Measurements from ENCODE around the gene NTSR1.
A peak's percentile ranks its signal among the peaks of the same experiment; 100 is the strongest.

Gene NTSR1

DNA sequence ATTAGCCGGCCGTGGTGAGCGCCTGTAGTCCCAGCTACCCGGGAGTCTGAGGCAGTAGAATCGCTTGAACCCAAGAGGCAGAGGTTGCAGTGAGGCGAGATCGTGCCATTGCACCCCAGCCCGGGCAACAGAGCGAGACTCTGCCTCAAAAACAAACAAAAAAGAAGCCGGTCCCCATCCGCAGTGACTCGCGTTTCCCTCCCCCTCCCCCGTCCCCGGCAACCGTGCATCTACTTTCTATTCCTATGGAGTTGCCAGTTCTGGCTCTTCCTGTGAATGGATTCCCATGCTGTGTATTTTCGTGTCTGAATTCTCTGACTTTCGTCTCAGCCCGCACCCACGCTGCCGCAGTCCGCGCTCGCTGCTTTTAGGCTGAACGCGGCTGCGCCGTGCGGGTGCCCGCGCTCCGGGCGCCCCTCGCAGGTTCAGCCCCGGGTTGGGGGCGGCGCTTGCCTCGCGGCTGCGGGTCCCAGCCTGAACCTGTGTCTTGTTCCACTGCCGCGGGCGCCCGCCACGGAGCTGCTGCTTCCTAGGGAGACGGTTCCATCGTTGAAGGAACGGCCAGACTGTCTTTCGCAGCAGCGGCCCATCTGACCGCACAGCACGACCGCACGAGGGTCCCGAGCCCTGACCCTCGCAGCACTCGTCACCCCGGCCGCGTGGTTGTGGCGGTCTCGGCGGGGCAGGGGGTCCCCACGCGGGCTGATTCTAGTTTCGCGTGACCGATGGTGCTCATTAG lies 86.6 kb downstream of the NTSR1 start:
- no peaks in the 10 kb centered on the region for H3K27me3 ChIP-seq (ENCODE audit: insufficient read depth, low read depth, severe bottlenecking)
- H3K27ac ChIP-seq: peak overlapping the region; percentile 91
- TF ChIP-seq CTCF (IDR thresholded peaks at IDR 0.05; ENCODE audit: low read depth, low read length): no peak
- peak; percentile 76 for DNase-seq
- peaks cover 32% of the 10 kb centered on the region for H3K36me3 ChIP-seq
- H3K4me3 ChIP-seq (ENCODE audit: low read depth, low read length): peak overlapping the region; percentile 78
- H3K9me3 ChIP-seq (ENCODE audit: severe bottlenecking): no peaks in the 10 kb centered on the region

GRCh38 chr20:62796699-62797491 lies 88.3 kb downstream of the NTSR1 start:
- H3K9me3 ChIP-seq (ENCODE audit: severe bottlenecking): no peaks in the 10 kb centered on the region
- H3K36me3 ChIP-seq: peaks cover 44% of the 10 kb centered on the region
- DNase-seq: no peak
- H3K4me3 ChIP-seq (ENCODE audit: low read depth, low read length): peak overlapping the region; percentile 50
- TF ChIP-seq CTCF (IDR thresholded peaks at IDR 0.05; ENCODE audit: low read depth, low read length): no peak
- no peaks in the 10 kb centered on the region for H3K27me3 ChIP-seq (ENCODE audit: insufficient read depth, low read depth, severe bottlenecking)
- H3K27ac ChIP-seq: peak overlapping the region; percentile 91

DNA sequence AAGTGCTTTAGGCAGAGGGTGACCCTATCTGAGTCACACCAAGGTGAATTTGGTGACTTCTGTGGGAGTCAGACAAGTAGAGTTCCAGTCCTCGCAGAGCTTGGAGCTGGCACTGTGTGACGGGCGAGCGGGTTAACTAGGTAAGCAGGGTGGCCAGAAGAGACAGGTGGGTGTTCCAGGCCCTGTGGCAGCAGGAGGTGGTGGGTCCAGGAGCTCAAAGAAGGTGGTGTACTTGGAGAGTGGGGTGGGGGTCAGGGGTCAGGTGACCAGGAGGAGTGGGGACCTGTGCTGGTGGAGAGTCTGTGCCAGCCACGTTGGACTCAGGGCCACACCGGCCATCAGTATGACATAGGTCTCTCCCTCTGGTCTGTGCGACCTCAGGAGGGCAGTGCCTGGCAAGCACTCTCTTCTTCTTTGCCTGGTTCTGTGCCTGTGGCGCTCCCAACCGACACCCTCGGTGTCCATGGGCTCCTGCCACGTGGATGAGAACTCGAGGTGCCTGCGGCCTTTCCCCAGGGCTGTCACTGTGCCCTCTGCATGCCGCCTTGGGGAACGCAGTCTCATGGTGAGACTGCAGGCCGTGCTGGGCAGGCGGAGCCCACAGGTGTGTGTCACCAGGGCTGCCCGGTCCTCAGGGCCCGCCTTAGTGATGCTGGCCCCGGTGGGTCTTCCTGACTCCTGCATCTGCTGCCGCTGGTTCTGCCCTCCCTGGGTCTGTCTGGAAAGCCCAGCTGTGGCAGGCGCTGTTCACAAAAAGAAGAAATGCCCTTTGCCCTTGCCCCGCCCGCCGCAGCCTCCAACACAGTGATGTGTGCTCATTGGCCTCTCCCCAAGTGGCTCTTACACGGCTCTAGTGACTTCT lies 89.3 kb downstream of the NTSR1 start:
- Histone ChIP-seq H3K27ac (no peak overlapping the region; the same call in 1 of the 2 replicates), H3K27me3 (ENCODE audit: insufficient read depth, low read depth, severe bottlenecking) (no peaks in the 10 kb centered on the region), H3K4me3 (ENCODE audit: low read depth, low read length) (no peak overlapping the region), H3K9me3 (ENCODE audit: severe bottlenecking) (no peaks in the 10 kb centered on the region), H3K36me3 (peaks cover 44% of the 10 kb centered on the region)
- no peak for DNase-seq
- TF ChIP-seq CTCF (IDR thresholded peaks at IDR 0.05; ENCODE audit: low read depth, low read length): no peak

- Histone ChIP-seq H3K36me3 (peaks cover 44% of the 10 kb centered on the region), H3K9me3 (ENCODE audit: severe bottlenecking) (no peaks in the 10 kb centered on the region), H3K27ac (no peak overlapping the region), H3K27me3 (ENCODE audit: insufficient read depth, low read depth, severe bottlenecking) (no peaks in the 10 kb centered on the region), H3K4me3 (ENCODE audit: low read depth, low read length) (no peak overlapping the region)
- DNase-seq: no peak
- no peak for TF ChIP-seq CTCF (IDR thresholded peaks at IDR 0.05; ENCODE audit: low read depth, low read length)
These were observed 90.4 kb downstream of the NTSR1 start for GRCh38 chr20:62799036-62799435.

DNA sequence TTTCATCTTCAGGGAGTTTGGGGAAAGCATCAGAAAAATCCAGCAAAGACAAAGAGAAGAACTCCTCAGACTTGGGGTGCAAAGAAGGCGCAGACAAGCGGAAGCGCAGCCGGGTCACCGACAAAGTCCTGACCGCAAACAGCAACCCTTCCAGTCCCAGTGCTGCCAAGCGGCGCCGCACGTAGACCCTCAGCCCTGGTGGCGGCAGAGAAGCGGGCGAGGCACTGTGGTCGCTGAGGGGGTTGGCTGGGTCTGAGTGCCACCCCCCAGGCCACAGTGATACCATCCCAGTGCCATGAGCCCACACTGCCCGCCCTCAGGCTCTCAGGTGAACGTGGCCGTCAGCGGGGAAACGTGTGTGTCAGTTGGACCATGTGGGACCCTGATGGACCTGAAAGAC lies 90.8 kb downstream of the NTSR1 start:
- Histone ChIP-seq H3K4me3 (ENCODE audit: low read depth, low read length) (no peak overlapping the region), H3K9me3 (ENCODE audit: severe bottlenecking) (no peaks in the 10 kb centered on the region), H3K27ac (no peak overlapping the region), H3K27me3 (ENCODE audit: insufficient read depth, low read depth, severe bottlenecking) (no peaks in the 10 kb centered on the region), H3K36me3 (peaks cover 44% of the 10 kb centered on the region)
- DNase-seq: no peak
- no peak for TF ChIP-seq CTCF (IDR thresholded peaks at IDR 0.05; ENCODE audit: low read depth, low read length)
